Caco-2 (cell line): Measurements from ENCODE around the gene ZYG11B. TPM values are rescaled to one million over a fixed set of nuclear protein-coding genes. Genes with fewer than 3 reads are reported as not detected.

Experiments
- BruUV-seq: library from RNA; stranded (reverse); fragments of 400-500 nt; replicated peaks from 2 replicates; lab custom pipeline; 2021; lab: Mats Ljungman, UMichigan
- CTCF ChIA-PET: fragments of 300-600 bp; sonication (Branson Sonifier 250); formaldehyde crosslinking; loops from one replicate; lab custom pipeline; 2022; ENCODE audit warnings: antibody characterized with exemption; lab: Charles Lee
- POLR2A ChIA-PET: fragments of 300-600 bp; sonication (Branson Sonifier 250); formaldehyde crosslinking; loops from one replicate; lab custom pipeline; 2022; ENCODE audit warnings: antibody characterized with exemption; lab: Charles Lee
- DNase-seq, 2 experiments: peaks; one replicate each; pipeline versions ENCODE4 v3.0.0 to v3.0.0-alpha.2; 2020 to 2022
- H3K27me3 ChIP-seq: replicated peaks from 2 replicates; pipeline ENCODE4 v1.6.0; 2011; ENCODE audit warnings: low read length; ENCODE audit not compliant: control insufficient read depth, insufficient read depth
- H3K36me3 ChIP-seq: 2 replicates; pipeline ENCODE4 v1.5.1; 2011; ENCODE audit warnings: low read length; ENCODE audit not compliant: control insufficient read depth, insufficient read depth
- H3K4me1 ChIP-seq: fragments of 250-450 bp; sonication (Bioruptor Pico); 2 replicates; pipeline ENCODE4 v1.5.1; 2020; ENCODE audit warnings: mild to moderate bottlenecking
- H3K4me3 ChIP-seq: 2 replicates; pipeline ENCODE4 v1.5.1; 2011; ENCODE audit warnings: low read depth, mild to moderate bottlenecking, control low read depth, low read length
- H3K9me3 ChIP-seq: fragments of 250-450 bp; sonication (Bioruptor Pico); 2 replicates; pipeline ENCODE4 v1.5.1; 2020; ENCODE audit warnings: mild to moderate bottlenecking, moderate library complexity
- H3K27ac Mint-ChIP-seq: one replicate; pipeline ENCODE4 v1.8.0; 2022; ENCODE audit warnings: mixed read lengths; ENCODE audit not compliant: unreplicated experiment
- H3K27me3 Mint-ChIP-seq: one replicate; pipeline ENCODE4 v1.8.0; 2022; ENCODE audit warnings: mixed read lengths; ENCODE audit not compliant: insufficient read depth, unreplicated experiment
- H3K36me3 Mint-ChIP-seq: one replicate; pipeline ENCODE4 v1.8.0; 2022; ENCODE audit warnings: mild to moderate bottlenecking, mixed read lengths; ENCODE audit not compliant: insufficient read depth, unreplicated experiment
- H3K4me1 Mint-ChIP-seq: one replicate; pipeline ENCODE4 v1.8.0; 2022; ENCODE audit warnings: low read depth, mixed read lengths; ENCODE audit not compliant: unreplicated experiment
- H3K4me3 Mint-ChIP-seq: one replicate; pipeline ENCODE4 v1.8.0; 2022; ENCODE audit warnings: mild to moderate bottlenecking, moderate library complexity, mixed read lengths; ENCODE audit not compliant: unreplicated experiment
- H3K9me3 Mint-ChIP-seq: one replicate; pipeline ENCODE4 v1.8.0; 2022; ENCODE audit warnings: mixed read lengths; ENCODE audit not compliant: unreplicated experiment
- intact Hi-C: fragments of 100-400 bp; cut with micrococcal nuclease; formaldehyde crosslinking; loops from one replicate; pipeline ENCODE4 v1.10.0; 2022; ENCODE audit not compliant: unreplicated experiment
- total RNA-seq: library from RNA; stranded (reverse); gene quantifications from 2 replicates; pipeline ENCODE4 v1.2.3, GENCODE V29; 2022
- TF ChIP-seq, protein P1 (sequence below), 2 experiments: fragments of 200-600 bp in 1 of 2; IDR thresholded peaks; 1 replicate in 1 of 2; 2 replicates in 1 of 2; pipeline versions ENCODE4 v1.5.1 to v1.8.0; 2011 to 2022; ENCODE audit warnings: antibody characterized with exemption in 1 of 2, control low read depth in 1 of 2, inconsistent platforms in 1 of 2, low read depth in 1 of 2, low read length in 1 of 2, mild to moderate bottlenecking in 1 of 2, moderate library complexity in 1 of 2; ENCODE audit not compliant: insufficient read depth in 1 of 2, severe bottlenecking in 1 of 2, unreplicated experiment in 1 of 2

Gene ZYG11B
- total RNA-seq, 1 experiment from 2014 or later, result 15.8 TPM

DNA sequence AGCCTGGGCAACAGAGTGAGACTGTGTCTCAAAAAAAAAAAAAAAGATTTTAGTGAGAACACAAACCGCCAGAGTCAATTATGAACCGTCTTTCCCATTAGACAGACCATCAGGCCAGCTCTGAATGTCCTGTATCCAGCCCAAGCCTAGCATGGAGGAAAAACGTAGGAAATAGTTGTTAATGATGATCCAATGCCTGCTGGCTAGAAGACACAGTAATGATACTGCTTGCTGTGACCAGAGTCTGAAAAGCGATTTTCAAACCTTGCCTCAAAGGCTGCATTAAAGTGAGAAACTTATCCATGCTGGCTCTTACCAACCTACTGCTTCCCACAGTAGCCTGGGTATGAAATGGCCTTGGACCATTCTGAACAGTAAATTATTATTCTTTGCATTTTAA, 45.1 kb upstream of the ZYG11B start:
- H3K27me3 ChIP-seq, result no peaks in the 10 kb centered on the region
- BruUV-seq, result no TSS peak
- ChIA-PET CTCF (no interaction called here), POLR2A (no interaction called here)
- TF ChIP-seq, protein P1, sequence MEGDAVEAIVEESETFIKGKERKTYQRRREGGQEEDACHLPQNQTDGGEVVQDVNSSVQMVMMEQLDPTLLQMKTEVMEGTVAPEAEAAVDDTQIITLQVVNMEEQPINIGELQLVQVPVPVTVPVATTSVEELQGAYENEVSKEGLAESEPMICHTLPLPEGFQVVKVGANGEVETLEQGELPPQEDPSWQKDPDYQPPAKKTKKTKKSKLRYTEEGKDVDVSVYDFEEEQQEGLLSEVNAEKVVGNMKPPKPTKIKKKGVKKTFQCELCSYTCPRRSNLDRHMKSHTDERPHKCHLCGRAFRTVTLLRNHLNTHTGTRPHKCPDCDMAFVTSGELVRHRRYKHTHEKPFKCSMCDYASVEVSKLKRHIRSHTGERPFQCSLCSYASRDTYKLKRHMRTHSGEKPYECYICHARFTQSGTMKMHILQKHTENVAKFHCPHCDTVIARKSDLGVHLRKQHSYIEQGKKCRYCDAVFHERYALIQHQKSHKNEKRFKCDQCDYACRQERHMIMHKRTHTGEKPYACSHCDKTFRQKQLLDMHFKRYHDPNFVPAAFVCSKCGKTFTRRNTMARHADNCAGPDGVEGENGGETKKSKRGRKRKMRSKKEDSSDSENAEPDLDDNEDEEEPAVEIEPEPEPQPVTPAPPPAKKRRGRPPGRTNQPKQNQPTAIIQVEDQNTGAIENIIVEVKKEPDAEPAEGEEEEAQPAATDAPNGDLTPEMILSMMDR (IDR thresholded peaks at IDR 0.05; ENCODE audit: insufficient read depth in 1 of 2, low read depth in 1 of 2, low read length in 1 of 2, severe bottlenecking in 1 of 2, unreplicated experiment in 1 of 2), result no peak
- no peaks in the 10 kb centered on the region for H3K9me3 ChIP-seq
- no peak overlapping the region for H3K4me3 ChIP-seq
- peaks cover 6% of the 10 kb centered on the region for H3K4me1 Mint-ChIP-seq
- H3K27ac Mint-ChIP-seq, result no peak overlapping the region
- intact Hi-C loops, result no loop called here
- no peak for DNase-seq
- no peaks in the 10 kb centered on the region for H3K4me1 ChIP-seq
- no peaks in the 10 kb centered on the region for H3K9me3 Mint-ChIP-seq
- no peaks in the 10 kb centered on the region for H3K27me3 Mint-ChIP-seq
- peaks cover 16% of the 10 kb centered on the region for H3K36me3 Mint-ChIP-seq
- H3K4me3 Mint-ChIP-seq, result no peak overlapping the region
- no peaks in the 10 kb centered on the region for H3K36me3 ChIP-seq

- no peak for DNase-seq
- H3K4me3 ChIP-seq, result no peak overlapping the region
- POLR2A ChIA-PET, result no interaction called here
- no peaks in the 10 kb centered on the region for H3K9me3 ChIP-seq
- H3K27me3 Mint-ChIP-seq, result no peaks in the 10 kb centered on the region
- TF ChIP-seq, protein P1 (IDR thresholded peaks at IDR 0.05; ENCODE audit: insufficient read depth in 1 of 2, low read depth in 1 of 2, low read length in 1 of 2, severe bottlenecking in 1 of 2, unreplicated experiment in 1 of 2), result no peak
- H3K36me3 ChIP-seq, result no peaks in the 10 kb centered on the region
- no peaks in the 10 kb centered on the region for H3K27me3 ChIP-seq
- no TSS peak for BruUV-seq
- no peaks in the 10 kb centered on the region for H3K4me1 ChIP-seq
- CTCF ChIA-PET, result no interaction called here
- H3K36me3 Mint-ChIP-seq, result peaks cover 35% of the 10 kb centered on the region
- peak overlapping the region; percentile 67 for H3K27ac Mint-ChIP-seq
- no peaks in the 10 kb centered on the region for H3K9me3 Mint-ChIP-seq
- H3K4me3 Mint-ChIP-seq, result no peak overlapping the region
- H3K4me1 Mint-ChIP-seq, result peaks cover 6% of the 10 kb centered on the region
- intact Hi-C loops, result no loop called here
These were observed 42.8 kb upstream of the ZYG11B start for GRCh38 chr1:52683367-52683940.

GRCh38 chr1:52684545-52684944, 41.7 kb upstream of the ZYG11B start:
- H3K36me3 Mint-ChIP-seq, result peaks cover 39% of the 10 kb centered on the region
- Histone ChIP-seq H3K36me3 (no peaks in the 10 kb centered on the region), H3K4me1 (no peaks in the 10 kb centered on the region), H3K9me3 (no peaks in the 10 kb centered on the region), H3K27me3 (no peaks in the 10 kb centered on the region), H3K4me3 (no peak overlapping the region)
- no peak overlapping the region for H3K4me3 Mint-ChIP-seq
- TF ChIP-seq, protein P1 (IDR thresholded peaks at IDR 0.05; ENCODE audit: insufficient read depth in 1 of 2, low read depth in 1 of 2, low read length in 1 of 2, severe bottlenecking in 1 of 2, unreplicated experiment in 1 of 2), result no peak
- no peaks in the 10 kb centered on the region for H3K9me3 Mint-ChIP-seq
- CTCF ChIA-PET, result no interaction called here
- POLR2A ChIA-PET, result no interaction called here
- intact Hi-C loops, result no loop called here
- DNase-seq, result no peak
- no peaks in the 10 kb centered on the region for H3K27me3 Mint-ChIP-seq
- BruUV-seq, result no TSS peak
- H3K4me1 Mint-ChIP-seq, result peaks cover 6% of the 10 kb centered on the region
- no peak overlapping the region for H3K27ac Mint-ChIP-seq
